DOHH2 (cell line): ENCODE data around the gene PPP1R12C.

ENCODE experiments used
- H3F3A ChIP-seq: fragments of 200-600 bp; sonication (generic), shearing (Covaris generic); 2 replicates; pipeline ENCODE4 v1.6.0; 2016; ENCODE audit warnings: antibody characterized with exemption, mild to moderate bottlenecking; ENCODE audit not compliant: control insufficient read depth, insufficient read depth
- H3K27ac ChIP-seq: fragments of 200-600 bp; sonication (generic); 2 replicates; pipeline ENCODE4 v1.5.1; 2014; ENCODE audit warnings: low read depth, mild to moderate bottlenecking, low read length, moderate library complexity
- H3K27me3 ChIP-seq: fragments of 200-600 bp; sonication (generic); 2 replicates; pipeline ENCODE4 v1.6.1; 2014; ENCODE audit warnings: mild to moderate bottlenecking, low read length, mixed read lengths; ENCODE audit not compliant: control insufficient read depth
- H3K36me3 ChIP-seq: fragments of 200-600 bp; sonication (generic); 2 replicates; pipeline ENCODE4 v1.6.1; 2014; ENCODE audit warnings: mild to moderate bottlenecking, low read length, moderate library complexity, mixed read lengths; ENCODE audit not compliant: control insufficient read depth
- H3K4me1 ChIP-seq: fragments of 200-600 bp; sonication (generic); 2 replicates; pipeline ENCODE4 v1.6.1; 2014; ENCODE audit warnings: mild to moderate bottlenecking, low read length, mixed read lengths; ENCODE audit not compliant: control insufficient read depth
- H3K4me2 ChIP-seq: fragments of 200-600 bp; sonication (generic); 2 replicates; pipeline ENCODE4 v1.6.0; 2014; ENCODE audit warnings: mild to moderate bottlenecking, low read length, moderate library complexity
- H3K4me3 ChIP-seq: fragments of 200-600 bp; sonication (generic); 2 replicates; pipeline ENCODE4 v1.5.1; 2014; ENCODE audit warnings: mild to moderate bottlenecking, low read length, mixed read lengths
- H3K79me2 ChIP-seq: fragments of 200-600 bp; sonication (generic); 2 replicates; pipeline ENCODE4 v1.6.1; 2014; ENCODE audit warnings: mild to moderate bottlenecking, low read length, mixed read lengths; ENCODE audit not compliant: control insufficient read depth
- H3K9me2 ChIP-seq: fragments of 200-600 bp; sonication (generic); replicated peaks from 2 replicates; pipeline ENCODE4 v1.6.1; 2014; ENCODE audit warnings: mild to moderate bottlenecking, low read length, mixed read lengths; ENCODE audit not compliant: control insufficient read depth
- H3K9me3 ChIP-seq: fragments of 200-600 bp; sonication (generic); 2 replicates; pipeline ENCODE4 v1.6.1; 2014; ENCODE audit warnings: antibody characterized with exemption, low read length, mixed read lengths; ENCODE audit not compliant: control insufficient read depth, insufficient read depth
- H4K20me1 ChIP-seq: fragments of 200-600 bp; sonication (generic); 2 replicates; pipeline ENCODE4 v1.6.0; 2014; ENCODE audit warnings: low read depth, mild to moderate bottlenecking, antibody characterized with exemption, low read length, moderate library complexity; ENCODE audit not compliant: control insufficient read depth, insufficient read depth
- CTCF ChIP-seq: fragments of 200-600 bp; sonication (generic); IDR thresholded peaks from one replicate; pipeline ENCODE4 v1.5.1; 2014; ENCODE audit warnings: antibody characterized with exemption, mild to moderate bottlenecking, low read depth, low read length; ENCODE audit not compliant: poor library complexity, severe bottlenecking
- EZH2phosphoT487 ChIP-seq: fragments of 200-600 bp; sonication (generic); IDR thresholded peaks from 2 replicates; pipeline ENCODE4 v1.6.1; 2017; ENCODE audit warnings: borderline replicate concordance, mild to moderate bottlenecking, antibody characterized with exemption, low read length, moderate library complexity, mixed read lengths

The PPP1R12C gene

GRCh38 chr19:55113570-55114039 is 3.8 kb downstream of the PPP1R12C start:
- Histone ChIP-seq H3K79me2 (peaks cover 93% of the 10 kb centered on the region), H3F3A (peaks cover 5% of the 10 kb centered on the region), H3K4me3 (peak overlapping the region; percentile 93), H3K4me1 (peaks cover 44% of the 10 kb centered on the region), H3K36me3 (peaks cover 59% of the 10 kb centered on the region), H3K4me2 (peak overlapping the region; percentile 98), H3K27me3 (no peaks in the 10 kb centered on the region), H3K9me3 (no peaks in the 10 kb centered on the region), H3K9me2 (no peaks in the 10 kb centered on the region), H3K27ac (peak overlapping the region; percentile 93), H4K20me1 (peaks cover 16% of the 10 kb centered on the region)
- TF ChIP-seq CTCF (no peak), EZH2phosphoT487 (no peak)

- TF ChIP-seq EZH2phosphoT487 (no peak), CTCF (peak; percentile 72)
- Histone ChIP-seq H3K36me3 (peaks cover 64% of the 10 kb centered on the region), H3K4me2 (peak overlapping the region; percentile 98), H3K79me2 (peaks cover 92% of the 10 kb centered on the region), H4K20me1 (peaks cover 16% of the 10 kb centered on the region), H3K4me3 (peak overlapping the region; percentile 93), H3K4me1 (peaks cover 38% of the 10 kb centered on the region), H3K9me2 (no peaks in the 10 kb centered on the region), H3K9me3 (no peaks in the 10 kb centered on the region), H3F3A (peaks cover 5% of the 10 kb centered on the region), H3K27me3 (no peaks in the 10 kb centered on the region), H3K27ac (peak overlapping the region; percentile 93)
These were observed 4.5 kb downstream of the PPP1R12C start for GRCh38 chr19:55112777-55113569.

DNA sequence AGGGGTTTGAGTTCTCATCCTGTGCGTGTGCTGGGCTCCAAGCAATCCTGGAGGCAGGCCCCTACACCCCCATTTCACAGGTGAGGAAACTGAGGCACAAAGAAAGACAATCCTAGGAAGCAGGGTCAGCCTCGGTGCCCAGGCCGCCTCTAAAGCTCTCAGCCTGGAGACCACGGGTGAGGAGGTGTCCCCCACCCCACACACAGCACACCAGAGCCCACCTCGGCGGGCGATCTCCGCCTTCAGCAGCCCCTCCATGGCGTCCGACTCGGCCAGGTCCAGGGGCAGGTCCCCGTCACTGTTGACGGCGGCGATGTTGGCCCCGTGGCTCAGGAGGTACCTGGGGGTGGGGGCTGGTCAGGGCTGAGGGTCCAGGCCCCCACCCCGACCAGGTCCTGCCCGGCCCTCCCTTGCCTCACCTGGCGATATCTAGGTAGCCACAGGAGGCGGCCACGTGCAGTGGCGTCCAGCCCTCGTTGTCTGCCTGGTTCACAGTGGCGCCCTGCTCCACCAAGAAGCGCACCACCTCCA is 5.1 kb downstream of the PPP1R12C start:
- Histone ChIP-seq H3K4me3 (peak overlapping the region; percentile 93), H3K9me3 (no peaks in the 10 kb centered on the region), H3K4me2 (peak overlapping the region; percentile 98), H3K36me3 (peaks cover 65% of the 10 kb centered on the region), H3K9me2 (no peaks in the 10 kb centered on the region), H4K20me1 (peaks cover 16% of the 10 kb centered on the region), H3K4me1 (peaks cover 38% of the 10 kb centered on the region), H3K27ac (peak overlapping the region; percentile 93), H3K27me3 (no peaks in the 10 kb centered on the region), H3K79me2 (peaks cover 91% of the 10 kb centered on the region), H3F3A (peaks cover 5% of the 10 kb centered on the region)
- TF ChIP-seq CTCF (no peak), EZH2phosphoT487 (no peak)
